GM19468 (cell line): ENCODE measurements around the gene TRIP11.

ENCODE experiments used
- ATAC-seq: cut with Tn5 transposase; IDR thresholded peaks from one replicate; pipeline ENCODE4 v1.9.1; 2021; ENCODE audit warnings: mild to moderate bottlenecking, moderate library complexity, moderate number of reproducible peaks; ENCODE audit not compliant: unreplicated experiment; ENCODE audit errors: extremely low read depth

Gene TRIP11

DNA sequence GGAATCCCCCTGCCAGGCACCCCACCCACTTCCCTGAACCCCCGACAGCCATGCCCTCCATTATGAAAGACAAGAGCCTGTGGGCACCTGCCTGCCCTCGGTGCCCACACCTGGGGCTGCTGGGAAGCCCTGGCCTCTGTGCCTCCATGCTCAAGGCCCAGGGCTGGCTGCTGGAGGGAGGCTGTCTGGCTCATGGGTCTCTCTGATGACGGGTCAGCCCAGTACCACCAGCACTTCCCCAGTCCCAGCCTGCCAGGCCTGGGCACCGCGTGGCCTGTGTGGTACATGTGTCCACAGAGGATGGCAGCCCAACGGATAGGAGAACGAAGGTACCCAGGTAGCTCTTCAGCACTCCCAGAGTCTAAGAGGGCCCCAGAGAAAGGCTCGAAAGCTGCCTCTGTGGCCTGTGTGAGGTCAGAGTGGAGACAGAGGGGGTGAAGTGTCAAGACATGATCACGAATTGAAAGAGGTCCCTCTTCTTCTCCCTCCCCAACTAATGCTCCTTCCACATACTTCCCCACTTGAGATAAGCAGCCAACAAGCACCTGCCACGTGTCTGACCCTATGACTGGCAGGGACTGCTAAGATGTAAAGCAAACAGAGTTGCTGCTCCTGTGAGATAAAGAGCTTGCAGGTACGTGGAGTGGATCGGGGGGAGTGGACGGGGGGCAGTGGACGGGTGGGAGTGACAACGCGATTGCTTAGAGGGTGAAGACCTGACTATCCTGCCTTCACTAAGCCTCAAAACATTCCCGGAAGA, 113.5 kb downstream of the TRIP11 start:
- ATAC-seq = no peak

DNA sequence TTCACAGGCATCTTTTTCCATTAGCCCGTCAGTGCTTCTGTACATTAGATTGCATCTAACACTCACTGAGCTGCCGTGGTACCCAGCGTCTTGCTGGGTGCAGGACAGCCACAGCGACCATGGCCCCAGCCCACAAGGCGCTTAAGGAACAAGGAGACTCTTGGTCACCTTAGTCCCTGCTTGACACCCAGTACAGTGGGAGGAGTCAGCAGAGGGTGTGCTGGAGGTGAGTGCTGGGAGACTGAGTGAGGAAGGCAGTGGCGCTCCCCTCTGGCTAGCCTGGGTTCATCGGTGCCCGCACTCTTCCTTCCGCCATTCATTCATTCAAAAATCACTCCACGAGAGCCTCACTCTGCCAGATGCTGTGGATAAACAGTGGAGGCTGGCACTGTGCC, 114.1 kb downstream of the TRIP11 start:
- no peak for ATAC-seq

DNA sequence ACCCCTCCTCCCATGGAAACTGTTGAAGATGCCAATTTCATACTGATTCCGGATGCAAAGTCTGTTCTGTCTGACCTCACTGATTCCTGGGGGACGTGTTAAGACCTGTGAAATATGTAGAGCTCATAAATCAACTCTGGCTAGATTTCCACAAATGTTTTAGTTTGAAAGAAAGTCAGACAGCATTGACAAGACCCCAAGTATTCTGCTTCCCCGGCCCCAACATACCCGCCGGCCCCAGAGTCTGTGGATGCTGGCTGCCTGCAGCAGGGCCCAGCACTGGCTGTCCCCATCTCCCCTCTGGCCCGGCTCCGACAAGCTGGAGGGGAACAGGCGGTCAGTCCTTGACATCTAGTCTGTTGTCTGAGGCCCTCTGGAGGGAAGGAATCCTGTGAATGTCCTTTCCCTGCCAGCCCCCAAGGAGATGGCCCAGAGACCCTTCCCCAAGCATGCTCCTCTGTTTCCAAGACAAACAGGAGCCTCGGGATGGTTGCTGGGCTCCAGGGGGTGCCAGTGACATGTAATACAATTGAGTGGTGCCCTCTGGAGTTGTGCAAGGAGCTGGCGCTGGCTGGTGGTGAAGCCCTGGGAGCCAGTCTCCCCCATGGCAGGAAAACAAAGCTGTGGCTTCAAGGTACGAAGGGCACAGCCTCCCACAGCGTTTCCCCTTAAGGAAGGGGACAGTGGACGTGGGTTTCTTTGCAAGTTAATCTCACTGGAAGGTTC, 114.7 kb downstream of the TRIP11 start:
- no peak for ATAC-seq

DNA sequence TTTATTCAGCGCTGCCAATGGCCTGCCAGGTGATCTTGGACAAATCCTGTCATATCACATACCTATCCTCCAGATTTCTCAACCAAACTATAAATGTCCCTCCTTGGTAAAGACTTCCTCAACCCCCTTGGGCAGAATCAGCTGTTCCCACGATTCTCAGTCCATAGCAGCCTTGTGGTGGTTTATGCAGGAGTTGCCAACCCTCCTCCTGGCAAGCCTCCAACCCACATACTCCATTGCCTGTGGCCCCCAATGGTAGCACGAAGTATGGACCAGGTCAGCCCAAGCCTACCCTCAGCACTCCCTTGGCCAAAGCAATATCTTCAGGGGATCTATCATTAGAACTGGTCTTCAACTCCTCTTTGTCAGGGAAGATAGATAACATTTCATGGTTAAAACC, 119.3 kb downstream of the TRIP11 start:
- ATAC-seq = no peak

DNA sequence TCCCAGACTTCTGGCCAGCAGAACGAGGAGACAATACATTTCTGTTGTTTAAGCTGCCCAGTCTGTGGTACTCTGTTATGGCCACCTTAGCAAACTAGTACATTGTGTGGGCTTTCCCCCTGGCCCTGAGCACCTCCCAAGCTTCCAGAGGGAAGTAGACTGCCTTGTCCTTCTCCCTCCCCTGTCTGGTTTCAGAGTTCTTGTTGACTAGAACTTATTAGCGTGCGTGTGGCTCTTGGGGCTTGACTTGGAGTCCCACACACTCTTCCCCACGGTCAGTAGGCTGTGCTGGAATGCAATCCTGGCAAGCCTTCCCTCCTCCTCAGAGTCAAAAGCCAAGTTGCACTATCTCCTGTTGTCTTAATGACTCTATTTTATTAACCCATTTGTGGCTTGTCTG, 120.0 kb downstream of the TRIP11 start:
- no peak for ATAC-seq

DNA sequence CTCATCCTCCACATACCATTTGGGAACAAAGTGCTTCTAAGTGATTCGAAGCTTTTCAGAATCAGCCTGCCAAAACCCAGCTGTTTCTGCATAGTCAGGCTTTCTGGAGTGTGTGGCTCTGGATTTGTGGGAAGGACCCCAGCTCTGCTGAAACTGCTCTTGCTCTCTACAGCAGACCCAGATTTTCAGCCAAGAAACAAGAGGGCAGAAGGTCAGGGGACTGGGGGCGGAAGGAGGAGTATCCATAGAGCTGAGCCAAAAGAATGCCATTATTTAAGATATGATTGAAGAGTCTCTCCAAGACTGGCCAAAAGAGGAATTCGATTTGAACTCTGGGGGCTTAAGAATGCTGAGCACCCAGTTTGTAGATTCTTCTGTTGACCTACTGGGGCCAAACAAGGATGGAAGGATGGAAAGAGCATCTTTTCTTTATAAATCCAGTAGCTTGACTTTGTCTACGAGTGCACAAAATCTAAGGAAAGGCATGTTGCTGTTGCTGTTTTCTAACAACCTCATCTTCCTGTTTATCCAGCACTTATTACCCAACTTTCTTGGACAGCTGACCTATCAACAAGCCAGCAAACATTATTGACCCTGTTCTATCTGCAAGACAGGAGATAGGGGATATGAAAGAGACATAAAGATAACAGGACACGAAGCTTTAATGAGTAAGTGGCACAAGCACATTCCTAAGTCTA, 121.5 kb downstream of the TRIP11 start:
- ATAC-seq = no peak
